ENCODE results near the gene MMP24.

Gene MMP24

DNA sequence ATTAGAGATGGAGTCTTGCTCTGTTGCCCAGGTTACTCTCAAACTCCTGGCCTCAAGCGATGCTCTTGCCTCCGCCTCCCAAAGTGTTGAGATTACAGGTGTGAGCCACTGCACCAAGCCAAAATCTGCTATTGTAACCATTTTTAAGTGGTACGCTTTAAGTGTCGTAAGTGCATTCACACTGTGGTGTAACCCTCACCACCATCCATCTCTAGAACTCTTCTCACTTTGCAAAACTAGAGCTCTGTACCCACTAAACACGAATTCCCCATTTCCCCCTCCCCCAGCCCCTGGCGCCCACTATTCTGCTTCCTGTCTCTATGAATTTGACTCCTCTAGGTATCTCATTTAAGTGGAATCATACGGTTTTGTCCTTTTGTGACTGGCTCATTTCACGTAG, 68.6 kb downstream of the MMP24 start:
- DNase-seq, result no peak

DNA sequence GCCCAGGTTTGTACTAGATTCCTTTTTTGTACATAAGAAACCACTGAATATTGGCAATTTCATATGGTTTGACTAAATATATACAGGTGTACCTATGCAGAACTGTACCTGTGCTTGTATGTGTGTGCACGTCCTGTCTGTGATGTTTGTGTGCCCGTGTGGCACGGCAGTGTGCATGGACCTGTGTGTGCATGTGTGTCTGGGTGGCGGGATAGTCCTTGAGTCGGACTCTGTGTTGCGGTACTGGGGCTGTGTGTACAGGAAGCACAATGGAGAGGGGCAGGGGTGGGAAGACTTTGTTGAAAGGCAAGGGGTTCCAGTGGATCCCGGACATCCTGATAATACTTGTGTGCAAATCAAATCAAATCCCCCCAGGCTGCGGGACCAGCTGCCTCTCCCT, 69.2 kb downstream of the MMP24 start:
- no peak for DNase-seq

DNA sequence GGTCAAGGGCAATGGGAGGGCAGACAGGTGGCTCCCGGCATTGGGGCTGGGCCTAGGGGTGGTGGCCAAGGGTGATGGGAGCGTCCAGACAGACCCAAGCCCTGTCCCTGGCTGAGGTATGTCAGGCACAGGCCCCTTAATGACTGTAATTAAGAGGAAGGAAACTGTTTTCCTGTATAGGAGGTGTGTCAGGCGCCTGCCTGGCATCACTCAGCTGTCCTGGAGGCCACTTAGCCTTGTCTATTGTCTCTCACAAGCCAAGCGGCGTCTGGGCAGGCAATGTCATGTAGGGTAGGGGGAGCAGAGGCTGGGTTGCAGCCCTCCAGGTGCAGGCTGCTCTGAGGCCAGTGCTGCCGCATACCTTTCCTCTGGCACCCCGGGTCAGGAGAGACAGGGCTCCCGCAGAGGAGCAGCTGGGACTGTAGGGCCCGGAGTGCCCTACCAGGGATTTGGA, 69.6 kb downstream of the MMP24 start:
- no peak for DNase-seq

DNA sequence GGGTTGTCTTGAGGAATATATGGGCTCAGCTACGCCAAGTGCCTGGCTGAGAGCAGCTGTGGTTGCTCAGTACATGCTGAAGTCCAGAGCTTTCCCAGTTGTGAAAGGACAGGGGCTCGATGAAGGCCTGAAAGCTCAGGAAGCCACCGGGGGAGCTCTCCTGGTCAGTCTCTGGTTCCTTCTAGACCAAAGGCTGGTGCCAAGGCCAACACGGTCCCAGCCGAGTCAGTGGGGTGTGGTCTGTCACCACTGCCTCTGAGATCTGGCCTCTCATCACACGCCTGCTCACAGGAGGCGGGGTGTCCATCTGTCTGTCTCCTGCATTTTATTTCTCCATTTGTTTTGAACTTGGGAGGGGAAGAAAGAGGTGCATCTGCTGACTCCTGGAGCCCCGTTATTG, 70.7 kb downstream of the MMP24 start:
- no peak for DNase-seq

DNA sequence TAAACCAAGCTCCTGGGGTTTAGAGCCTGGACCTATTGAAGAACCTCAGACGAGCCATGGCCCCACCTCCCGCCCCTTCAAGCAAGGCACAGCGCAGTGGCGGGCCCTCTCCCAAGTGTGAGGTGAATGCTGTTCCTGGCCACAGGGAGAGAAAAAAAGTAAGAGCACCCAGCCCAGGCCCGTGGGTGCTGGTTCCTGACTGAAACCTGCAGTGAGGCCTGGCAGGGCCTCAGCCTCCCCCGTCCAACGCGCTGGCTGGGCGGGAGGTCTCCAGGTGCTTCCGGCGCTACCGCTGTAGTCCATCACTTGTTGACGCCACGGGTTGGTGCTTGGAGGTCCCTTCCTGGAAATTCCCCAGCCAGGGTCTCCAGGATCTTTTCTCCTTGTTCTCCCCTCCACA, 71.2 kb downstream of the MMP24 start:
- DNase-seq, result no peak

DNA sequence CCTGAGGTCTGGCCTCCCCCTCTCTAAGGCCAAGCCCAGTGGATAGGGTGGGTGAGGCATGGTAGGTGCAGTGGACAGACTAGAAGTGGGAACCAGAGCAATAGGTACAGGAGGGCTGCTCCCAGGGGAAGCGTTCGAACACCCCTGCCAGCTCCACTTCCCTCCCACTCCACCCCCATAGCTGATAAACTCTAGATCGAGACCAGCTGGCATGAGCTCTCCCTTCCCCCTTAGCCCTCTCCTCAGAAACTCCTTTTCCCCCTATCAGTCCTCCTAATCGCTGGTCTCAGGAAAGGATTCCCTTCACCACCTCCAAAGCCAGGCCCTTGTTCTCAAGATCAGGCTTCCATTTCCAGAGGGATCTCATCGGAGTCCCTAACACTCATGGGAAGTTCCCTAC, 71.8 kb downstream of the MMP24 start:
- DNase-seq, result no peak

DNA sequence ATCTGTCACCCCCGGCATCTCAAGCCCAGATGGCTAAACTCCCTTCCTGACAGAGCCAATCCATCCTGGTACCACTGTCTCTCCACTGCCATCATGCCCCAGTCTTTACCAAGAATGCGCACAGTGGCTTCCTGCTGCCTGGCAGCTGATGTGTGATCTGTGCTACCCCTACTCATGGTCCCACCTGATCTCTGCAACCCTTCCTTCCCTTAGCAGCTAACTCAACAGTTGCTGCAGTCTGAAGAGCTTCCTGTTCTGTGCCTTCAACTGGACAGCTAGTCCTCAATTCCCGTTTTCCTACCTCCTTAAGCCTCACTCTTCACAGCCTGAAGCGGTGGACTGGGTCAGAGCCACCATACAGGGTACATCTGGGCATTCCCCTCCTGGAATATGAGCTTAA, 73.3 kb downstream of the MMP24 start:
- DNase-seq, result no peak

DNA sequence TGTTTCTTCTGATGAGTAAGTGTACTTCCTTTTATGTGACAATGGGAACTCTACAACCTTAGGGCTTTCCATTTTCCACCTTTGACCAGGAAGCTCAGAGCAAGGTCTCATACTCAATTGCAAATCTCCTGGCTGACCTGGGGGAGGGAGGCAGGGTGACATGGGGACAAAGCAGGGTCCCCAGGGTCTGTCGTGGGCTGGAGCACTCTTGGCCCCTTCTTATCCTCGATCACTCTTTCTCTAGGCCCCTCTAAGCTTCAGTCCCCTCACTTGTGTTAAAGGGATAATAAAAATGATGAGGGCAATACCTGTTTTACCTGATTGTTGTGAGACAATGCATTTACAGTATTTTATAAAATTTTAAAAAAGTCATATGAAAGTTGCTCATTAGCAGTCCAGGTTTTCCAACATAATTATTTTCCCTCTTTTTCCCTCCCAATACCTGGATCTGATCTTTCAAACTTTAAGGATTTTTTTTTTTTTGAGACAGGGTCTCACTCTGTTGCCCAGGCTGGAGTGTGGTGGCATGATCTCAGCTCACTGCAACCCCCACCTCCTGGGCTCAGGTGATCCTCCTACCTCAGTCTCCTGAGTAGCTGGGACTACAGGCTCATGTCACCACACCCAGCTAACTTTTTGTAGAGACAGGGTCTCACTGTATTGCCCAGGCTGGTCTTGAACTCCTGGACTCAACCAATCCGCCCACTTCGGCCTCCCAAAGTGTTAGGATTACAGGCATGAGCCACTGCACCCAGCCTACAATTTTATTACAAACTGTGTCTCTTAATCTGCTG, 74.2 kb downstream of the MMP24 start:
- DNase-seq, result no peak

DNA sequence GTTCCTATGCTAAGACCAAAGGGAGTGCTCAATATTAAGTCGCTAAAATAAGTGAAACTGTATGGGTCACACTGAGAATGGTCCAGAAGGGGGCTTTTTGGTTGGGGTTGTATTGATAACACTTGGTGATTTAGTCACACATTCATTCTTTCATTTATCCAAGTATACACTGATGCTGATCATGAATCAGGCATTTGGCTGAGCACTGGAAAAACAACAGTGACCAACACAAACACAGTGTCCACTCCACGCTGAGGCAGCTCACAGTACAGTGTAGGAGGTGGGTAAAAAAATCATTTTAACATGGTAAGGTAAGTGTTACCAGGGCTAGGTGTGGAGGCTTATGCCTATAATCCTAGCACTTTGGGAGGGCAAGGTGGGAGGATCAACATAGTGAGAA, 74.9 kb downstream of the MMP24 start:
- DNase-seq, result no peak

DNA sequence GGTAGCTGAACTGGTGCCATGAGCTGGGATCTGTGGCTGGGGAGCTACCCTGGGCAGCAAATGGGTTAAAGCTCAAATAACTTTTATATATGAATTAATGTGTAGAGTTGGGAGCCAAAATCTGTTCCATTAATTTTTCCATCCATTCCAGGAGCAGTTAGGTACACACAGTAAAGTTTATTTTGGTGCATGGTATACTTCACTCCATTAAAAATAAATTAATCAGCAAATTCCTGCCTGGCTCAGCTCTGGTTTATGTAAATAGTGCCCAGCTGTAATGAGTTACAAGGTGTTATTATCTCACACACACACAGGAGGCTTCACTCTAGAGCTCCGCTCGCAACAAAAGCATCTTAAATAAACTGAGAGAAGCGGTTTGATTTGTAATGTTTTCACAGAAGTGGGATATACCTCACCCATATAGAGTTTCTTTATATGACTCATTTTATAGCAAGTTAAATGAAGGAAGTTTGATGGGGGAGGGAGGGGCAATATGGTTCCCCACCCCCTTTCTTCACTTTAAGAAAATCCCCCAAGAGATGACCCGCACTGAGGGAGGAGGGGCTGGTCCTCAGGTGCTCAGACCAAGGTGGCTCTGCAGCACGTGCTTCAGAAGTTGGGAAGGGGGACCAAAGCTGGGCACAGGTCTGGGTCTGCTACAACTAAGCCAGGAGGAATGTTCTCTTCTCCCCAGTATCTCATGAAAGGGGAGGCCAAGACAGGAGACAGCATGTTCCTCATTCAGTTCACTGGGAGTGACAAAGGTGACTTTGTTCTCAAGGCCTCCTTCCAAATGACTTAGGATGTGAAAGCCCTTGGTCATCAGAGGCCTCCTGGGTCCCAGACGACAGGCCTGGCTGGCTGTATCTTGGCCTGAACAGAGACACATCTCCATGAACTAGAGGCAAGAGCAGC, 76.2 kb downstream of the MMP24 start:
- DNase-seq, result no peak

DNA sequence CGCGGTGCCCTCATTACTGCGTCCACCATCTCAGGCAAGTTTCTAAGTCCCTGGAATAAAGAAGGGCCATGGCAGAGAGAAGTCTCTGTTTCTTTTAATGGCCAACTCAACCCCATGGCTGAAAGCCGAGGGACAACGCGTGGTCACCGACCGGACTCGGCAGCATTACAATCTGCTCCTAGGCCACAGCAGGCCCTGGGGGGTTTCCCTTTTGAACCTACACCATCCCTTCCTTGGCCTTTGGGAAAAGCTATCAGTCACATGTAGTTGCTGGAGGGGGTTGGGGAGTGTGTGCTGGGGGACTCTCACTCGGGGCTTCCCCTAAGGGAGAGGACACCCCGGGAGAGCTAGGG, 76.9 kb downstream of the MMP24 start:
- DNase-seq, result no peak

DNA sequence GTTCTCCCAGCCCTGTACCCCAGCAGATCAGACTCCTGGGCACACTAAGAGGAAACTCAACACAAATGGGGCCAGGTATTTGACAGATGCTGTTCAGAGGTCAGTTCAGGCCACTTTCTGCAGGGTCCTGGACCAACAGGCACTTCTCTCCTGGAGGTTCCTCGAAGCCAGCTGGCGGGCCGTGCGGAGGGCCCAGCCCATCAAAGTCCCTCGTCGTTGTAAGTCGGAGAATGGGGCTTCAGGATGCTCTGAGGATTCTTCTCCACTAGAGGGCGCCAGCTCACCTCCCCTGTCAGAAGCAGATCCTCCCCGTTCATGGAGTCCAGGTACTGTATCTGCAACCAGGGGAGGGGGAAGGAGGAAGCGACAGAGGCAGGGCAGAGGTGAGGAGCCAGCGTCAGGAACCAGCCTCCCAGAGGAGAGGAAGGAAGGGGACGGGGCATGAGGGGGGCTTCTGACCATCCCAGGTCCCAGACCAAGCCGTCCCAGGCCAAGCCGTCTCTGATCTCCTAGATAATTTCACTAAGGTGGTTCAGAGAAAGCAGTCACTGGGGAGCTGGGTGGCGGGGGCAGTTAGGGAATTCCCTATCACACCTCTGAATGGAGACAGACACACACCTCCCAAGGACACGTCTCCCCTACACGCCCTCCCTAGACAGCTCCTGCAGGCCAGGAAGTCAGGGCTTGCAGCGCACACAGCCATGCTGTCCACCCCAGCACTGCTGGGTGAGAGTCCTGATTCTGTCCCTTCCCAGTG, 77.4 kb downstream of the MMP24 start:
- DNase-seq, result peak; percentile 80

DNA sequence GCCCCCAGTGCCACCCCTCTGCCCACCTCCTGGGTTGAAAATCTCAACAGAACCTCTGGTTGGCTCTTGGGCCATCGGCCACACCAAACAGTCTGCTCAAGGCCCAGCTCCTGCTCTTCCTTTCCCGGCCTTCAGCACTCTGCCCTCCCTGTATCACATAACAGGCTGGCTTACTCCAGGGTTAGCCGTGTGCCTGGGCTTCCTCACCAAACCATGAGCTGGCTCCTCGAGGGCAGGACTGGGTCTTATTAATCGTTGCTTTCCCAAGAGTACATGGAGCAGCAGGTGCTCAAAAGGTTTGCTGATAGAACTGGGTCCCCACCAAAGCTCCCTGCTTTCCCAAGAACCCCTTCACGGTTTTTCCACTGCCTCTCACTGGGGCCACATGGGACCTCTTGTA, 78.5 kb downstream of the MMP24 start:
- no peak for DNase-seq

DNA sequence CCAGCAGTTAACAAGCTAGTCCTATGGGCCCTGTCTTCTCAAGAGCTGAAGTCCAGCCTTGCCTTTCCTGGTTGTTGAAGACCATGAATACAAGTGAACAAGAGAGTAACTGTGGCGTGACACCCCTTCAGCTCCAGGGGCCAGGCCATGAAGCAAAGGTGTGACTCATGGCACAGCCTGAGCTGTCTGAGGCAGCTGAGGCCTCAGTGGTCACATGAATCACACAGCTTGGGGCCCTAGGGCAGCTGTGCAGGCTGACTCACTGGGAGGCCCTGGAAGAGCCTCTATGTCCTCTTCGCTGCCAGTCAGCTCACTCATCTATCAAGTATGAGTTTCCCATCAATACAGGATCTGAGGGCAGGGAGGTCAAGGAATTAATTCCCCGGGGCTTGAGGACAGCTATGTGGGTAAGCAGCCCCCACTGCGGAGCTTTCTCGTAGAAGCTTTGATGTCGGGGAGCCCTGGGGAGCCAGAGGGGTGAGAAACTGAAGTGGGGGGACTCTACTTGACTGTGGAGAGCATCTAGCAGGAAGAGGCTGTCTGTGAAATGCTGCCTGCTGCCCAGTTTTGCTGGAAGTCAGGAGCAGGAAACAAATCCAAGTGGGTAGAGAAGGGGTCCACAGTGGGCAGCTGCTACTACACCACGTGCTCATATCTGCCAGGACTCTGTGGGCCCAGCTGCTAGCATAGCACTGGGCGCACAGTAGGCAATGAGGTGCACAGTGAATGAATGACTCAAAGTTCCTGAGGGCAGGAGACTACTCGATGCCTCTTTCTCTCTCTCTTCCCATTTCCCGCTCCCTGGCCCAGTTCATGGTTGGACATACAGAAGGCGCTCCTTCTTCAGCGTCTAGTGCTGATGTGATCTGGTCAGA, 79.4 kb downstream of the MMP24 start:
- no peak for DNase-seq

DNA sequence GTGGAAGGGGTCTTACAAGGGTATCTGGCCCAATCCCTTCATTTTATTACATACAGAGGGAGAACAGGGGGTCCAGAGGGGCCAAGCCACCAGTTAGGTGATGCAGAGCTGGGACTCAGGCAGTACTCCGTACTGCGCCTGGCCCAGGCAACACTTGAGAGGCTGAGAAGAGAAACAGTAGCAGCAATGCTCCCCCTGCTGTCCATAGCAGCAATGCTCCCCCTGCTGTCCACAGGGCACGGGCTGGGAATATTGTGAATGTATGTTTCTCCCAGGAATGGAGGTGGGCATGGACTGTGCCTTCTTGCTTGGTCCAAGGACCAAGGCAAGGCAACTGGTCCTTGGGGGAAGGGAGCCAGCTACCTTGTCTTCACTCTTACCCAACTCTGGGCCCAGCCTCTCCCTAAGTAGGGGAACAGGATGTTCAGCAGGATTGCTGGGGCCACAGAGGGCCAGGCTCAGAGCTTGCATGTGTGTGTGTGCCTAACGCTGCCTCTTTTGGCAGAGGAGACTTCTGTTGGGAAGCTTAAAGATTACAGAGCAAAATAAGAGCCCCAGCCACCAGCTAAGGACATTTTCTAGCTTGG, 80.5 kb downstream of the MMP24 start:
- no peak for DNase-seq

DNA sequence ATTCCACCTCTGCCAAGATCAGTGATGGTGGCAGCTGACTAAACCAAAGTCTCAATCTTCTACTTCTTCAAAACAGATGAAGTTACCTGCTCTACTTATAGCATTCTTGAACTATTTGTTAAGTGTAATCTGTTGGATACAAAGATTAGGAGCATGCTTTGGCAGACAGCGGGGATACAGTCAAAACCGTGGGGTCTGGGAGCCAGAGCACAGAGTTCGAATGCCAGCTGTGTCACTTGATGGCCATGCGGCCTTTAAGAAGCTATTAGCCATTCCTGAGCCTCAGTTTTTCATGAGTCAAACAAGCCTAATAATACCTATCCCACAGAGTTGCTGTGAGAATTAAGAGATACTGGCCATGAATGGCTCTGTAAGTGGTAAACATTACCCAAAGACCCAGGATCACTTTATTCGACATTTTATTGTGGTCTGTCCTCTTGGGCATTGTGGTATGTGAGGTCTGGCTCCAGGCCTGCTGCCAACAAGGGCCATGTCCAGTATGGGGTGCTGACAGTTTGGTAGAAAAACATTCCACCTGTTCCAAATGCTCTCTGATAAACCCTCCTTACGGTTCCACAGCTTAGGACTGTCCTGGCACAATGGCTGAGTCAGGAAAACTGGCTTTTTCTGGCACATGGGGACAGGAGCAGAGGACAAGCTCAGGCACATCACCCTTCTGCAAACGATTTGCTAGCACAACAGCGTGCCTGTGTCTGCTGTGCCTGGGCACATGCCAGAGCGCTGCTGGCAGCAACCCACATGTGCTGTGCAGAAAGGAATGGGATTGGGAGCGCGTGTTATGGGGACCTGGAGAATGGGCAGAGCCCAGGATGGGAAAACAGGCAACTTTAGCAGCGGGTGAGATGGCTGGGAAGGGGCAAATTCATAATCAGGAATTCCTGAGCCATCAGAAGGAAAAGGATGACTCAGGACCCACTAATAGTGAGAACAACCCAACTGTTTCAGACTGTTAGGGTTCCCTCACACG, 81.5 kb downstream of the MMP24 start:
- no peak for DNase-seq

DNA sequence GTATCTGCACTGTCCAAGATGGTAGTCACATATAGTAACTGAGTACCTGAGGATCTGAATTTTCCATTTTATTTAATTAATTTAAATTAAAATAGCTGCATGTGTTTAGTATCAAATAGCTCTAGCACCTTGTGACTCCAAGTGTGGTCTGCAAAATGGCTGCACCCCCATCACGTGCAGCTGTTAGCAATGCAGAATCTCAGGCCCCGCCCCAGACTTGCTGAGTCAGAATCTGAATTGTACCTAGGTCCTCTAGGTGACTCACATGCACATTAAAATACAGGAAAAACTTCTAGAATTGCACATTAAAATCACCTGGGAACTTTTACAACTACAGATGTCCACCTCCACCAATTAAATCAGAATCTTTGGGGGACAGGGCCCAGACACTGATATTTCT, 84.9 kb downstream of the MMP24 start:
- DNase-seq, result no peak

DNA sequence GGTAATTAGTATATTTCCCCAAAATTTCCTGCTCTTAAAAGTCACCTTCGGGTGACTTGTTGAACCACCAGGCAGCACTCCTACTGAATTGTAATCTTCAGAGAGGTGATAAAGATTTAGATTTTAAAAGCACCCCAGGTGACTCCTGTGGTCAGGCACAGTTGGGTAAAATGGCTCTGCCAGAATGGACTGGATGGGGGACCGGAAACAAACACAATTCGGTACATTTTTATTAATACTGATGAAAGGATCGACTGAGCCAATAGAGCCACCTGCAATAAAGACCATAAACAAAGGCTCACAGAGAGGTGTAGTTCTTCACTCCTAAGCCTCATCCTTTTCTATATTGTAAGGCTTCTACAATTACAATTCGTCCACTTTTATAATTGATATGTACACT, 85.3 kb downstream of the MMP24 start:
- no peak for DNase-seq

DNA sequence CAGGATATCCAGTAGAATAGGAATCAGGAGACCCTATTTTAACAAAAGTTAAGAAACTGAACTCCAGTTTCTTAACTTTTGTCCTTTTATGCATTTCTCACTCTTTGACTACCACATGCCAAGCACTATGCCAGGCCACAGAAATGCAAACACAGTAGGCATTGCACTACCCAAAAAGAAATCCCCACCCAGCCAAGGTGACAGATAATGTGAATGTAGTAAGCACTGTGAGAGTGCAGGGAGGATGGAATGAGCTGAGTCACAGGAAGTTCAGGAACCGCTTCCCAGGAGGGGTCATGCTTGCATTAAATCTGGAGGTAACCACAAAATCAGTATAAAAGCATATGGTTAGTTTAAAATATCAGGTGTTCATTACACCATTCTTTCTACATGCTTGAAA, 85.8 kb downstream of the MMP24 start:
- no peak for DNase-seq

DNA sequence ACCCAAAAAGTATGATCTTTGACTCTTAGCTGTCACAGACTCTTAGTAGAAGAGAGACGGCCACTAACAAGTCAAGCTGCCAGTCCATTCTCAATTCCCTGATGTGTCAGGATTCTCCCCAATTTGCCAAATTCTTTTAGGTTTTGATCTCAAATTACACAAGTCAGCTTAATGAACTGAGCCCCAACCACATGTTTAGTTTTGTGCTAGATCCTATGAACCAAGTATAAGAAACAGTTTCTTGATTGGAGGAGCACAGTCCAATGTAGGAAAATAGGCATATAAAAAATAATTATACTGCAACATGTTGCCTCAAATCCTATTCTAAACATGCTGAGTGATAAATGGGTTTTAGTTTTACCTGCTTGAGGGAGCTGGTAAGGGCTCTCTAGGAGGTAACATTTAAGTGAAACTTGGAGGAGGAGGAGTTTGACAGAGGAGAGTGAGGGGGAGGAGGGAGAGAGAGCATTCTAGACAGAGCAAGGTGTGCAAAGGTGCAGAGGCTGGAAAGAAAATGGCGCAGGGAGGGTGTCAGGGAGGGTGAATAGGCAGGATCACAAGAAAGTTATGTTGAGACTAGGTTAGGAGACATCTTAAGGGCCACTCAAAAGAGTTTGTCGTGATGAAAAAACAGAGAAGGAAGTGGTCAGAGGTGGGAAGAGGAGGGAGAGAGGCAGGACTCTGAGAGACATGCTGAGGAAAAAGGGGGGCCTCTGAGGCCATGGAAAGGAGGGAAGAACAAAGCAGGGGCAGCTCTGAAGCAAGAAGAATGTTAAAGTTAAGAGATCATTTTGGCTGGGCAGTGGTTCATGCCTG, 88.5 kb downstream of the MMP24 start:
- no peak for DNase-seq

All from central memory CD4-positive, alpha-beta T cell (primary cell).